ENCODE measurements around the gene DNM1. TPM values are rescaled to one million over a fixed set of nuclear protein-coding genes. Genes with fewer than 3 reads are reported as not detected.

DNM1 gene
- total and polyA plus RNA-seq, 7 experiments from 2014 or later: 0.24 to 2.0 (median 0.86) TPM; not detected in 1

DNA sequence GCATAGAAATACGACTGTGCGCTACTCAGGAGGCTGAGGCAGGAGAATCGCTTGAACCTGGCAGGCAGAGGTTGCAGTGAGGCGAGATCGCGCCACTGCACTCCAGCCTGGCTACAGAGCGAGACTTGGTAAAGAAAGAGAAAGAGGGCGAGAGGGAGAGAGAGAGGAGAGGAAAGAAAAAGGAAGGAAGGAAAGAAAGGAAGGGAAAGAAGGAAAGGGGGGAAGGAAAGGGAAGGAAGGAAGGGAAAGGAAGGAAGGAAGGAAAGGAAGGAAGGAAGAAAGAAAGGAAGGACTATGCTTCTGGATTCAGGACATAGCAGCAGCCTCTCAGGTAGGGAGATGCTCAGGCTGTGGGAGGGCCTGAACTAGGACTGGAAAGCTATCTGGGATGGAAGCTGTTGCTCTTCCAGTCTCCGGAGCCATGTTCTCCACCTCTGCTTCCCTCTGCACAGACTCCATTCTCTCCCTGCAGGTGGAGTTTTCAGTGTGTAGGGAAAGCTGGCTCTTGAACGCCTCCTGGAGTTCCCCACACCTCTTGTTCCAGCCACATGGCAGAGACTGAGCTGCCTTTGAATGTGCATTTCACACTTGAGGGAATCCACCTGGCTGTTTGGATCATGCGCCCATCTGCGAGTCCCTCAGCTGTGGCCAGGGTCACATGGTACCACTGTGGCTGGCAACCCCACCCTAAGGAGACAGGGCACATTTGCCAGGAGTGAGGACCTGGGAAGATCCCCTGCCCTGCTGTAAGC lies 82.0 kb downstream of the DNM1 start:
- peaks cover 0 to 29% (median 0%) of the 10 kb centered on the region in 3 experiments for H3K36me3 ChIP-seq (ENCODE audit: control insufficient read depth in 2 of 3, insufficient read depth in 3 of 3, low read length in 3 of 3)
- no peaks in the 10 kb centered on the region for H3K27me3 ChIP-seq (ENCODE audit: control insufficient read depth in 2 of 2, insufficient read depth in 2 of 2, low read length in 2 of 2)
- H3K27ac Mint-ChIP-seq: no peak overlapping the region
- no peak overlapping the region for H3K4me3 ChIP-seq (ENCODE audit: low read length)
- no peak for ATAC-seq
- H3K9me3 ChIP-seq (ENCODE audit: control insufficient read depth in 2 of 3, low read length in 3 of 3): no peaks in the 10 kb centered on the region
- H3K9me3 Mint-ChIP-seq: no peaks in the 10 kb centered on the region
- H3K27me3 Mint-ChIP-seq: no peaks in the 10 kb centered on the region
- H3K27ac ChIP-seq (ENCODE audit: low read depth, low read length): no peak overlapping the region
- DNase-seq: no peak
- no peak overlapping the region for H3K4me3 Mint-ChIP-seq
- H3K4me1 ChIP-seq (ENCODE audit: control insufficient read depth in 2 of 2, insufficient read depth in 2 of 2, low read length in 2 of 2): no peaks in the 10 kb centered on the region
- peaks cover 0 to 3% (median under 1%) of the 10 kb centered on the region in 7 donors for H3K4me1 Mint-ChIP-seq
- POLR2A ChIA-PET: no interaction called here
- CTCF ChIA-PET: interaction anchor here (0.7 kb wide), 1 partner anchor 54 kb away, joined by 3 read pairs; no protein-coding TSS in a partner anchor
- intact Hi-C loops (cut with micrococcal nuclease): no loop called here
- H3K36me3 Mint-ChIP-seq: peaks cover 0 to 24% (median 4%) of the 10 kb centered on the region in 5 donors

DNA sequence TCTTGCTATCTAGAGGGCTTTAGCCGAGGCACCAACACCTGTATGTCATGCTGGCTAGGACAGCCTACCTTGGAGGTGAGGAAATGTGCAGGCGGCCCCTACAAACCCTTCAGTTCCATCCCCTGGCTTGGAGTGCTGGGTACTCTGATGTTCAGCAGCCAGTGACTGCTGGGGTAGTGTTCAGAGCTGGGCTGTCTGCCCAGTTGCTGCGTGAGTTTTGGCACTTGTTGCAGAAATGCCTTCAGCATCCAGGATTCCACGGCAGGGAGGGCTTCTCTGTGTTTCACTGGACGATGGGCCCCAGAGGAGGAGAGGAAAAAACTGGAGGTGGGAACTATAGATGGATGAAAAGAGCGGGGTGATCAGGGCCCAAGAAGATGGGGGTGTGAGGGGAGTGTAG lies 83.3 kb downstream of the DNM1 start:
- H3K4me3 Mint-ChIP-seq: no peak overlapping the region
- H3K9me3 Mint-ChIP-seq: no peaks in the 10 kb centered on the region
- POLR2A ChIA-PET: interaction anchor here (1.2 kb wide), 1 partner anchor 23 kb away, joined by 3 read pairs; no protein-coding TSS in a partner anchor
- no peaks in the 10 kb centered on the region for H3K9me3 ChIP-seq (ENCODE audit: control insufficient read depth in 2 of 3, low read length in 3 of 3)
- H3K27ac Mint-ChIP-seq: no peak overlapping the region
- no peaks in the 10 kb centered on the region for H3K27me3 ChIP-seq (ENCODE audit: control insufficient read depth in 2 of 2, insufficient read depth in 2 of 2, low read length in 2 of 2)
- no peaks in the 10 kb centered on the region for H3K4me1 Mint-ChIP-seq
- H3K4me3 ChIP-seq (ENCODE audit: low read length): no peak overlapping the region
- CTCF ChIA-PET: interaction anchor here (0.6 kb wide), 1 partner anchor 475 kb away, joined by 8 read pairs; no protein-coding TSS in a partner anchor
- H3K27ac ChIP-seq (ENCODE audit: low read depth, low read length): no peak overlapping the region
- H3K36me3 Mint-ChIP-seq: peaks cover 0 to 20% (median 4%) of the 10 kb centered on the region in 5 donors
- no peaks in the 10 kb centered on the region for H3K4me1 ChIP-seq (ENCODE audit: control insufficient read depth in 2 of 2, insufficient read depth in 2 of 2, low read length in 2 of 2)
- ATAC-seq: no peak
- no peaks in the 10 kb centered on the region for H3K27me3 Mint-ChIP-seq
- intact Hi-C loops (cut with micrococcal nuclease): no loop called here
- H3K36me3 ChIP-seq (ENCODE audit: control insufficient read depth in 2 of 3, insufficient read depth in 3 of 3, low read length in 3 of 3): peaks cover 0 to 29% (median 0%) of the 10 kb centered on the region in 3 experiments
- DNase-seq: no peak

DNA sequence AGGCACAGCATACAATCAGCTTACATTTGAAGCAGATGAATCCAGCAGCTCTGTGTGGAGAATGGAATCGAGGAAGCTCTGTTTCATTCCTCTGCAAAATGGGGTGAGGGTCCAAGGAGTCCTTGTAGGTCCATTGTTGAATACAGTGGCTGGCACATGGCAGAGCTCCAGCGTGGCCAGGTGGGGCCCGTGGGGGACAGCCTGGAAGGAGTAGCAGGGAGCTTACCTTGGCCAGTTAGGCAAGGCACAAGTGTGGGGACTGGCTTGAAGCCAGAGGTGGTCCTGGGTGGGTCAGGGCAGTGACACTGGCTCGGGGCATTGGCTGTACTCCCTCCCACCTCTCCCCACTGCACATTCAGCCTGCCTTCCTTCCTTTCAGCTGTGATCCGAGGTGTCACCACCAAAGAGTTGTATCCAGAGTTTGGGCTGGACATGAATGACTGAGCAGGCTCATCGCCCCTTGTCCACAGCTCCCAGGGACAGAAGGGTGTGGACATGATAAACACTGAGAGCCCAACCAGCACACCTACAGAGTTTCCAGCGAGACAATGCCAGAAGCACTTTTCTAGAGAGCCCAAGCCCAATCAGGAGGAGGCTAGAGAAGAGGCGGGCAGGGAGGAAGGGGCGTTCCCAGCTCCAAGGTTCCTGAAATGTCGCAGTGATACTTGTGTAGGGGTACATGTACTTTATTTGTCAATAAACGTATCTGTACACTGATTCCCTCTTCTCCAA lies 85.3 kb downstream of the DNM1 start:
- POLR2A ChIA-PET: no interaction called here

DNA sequence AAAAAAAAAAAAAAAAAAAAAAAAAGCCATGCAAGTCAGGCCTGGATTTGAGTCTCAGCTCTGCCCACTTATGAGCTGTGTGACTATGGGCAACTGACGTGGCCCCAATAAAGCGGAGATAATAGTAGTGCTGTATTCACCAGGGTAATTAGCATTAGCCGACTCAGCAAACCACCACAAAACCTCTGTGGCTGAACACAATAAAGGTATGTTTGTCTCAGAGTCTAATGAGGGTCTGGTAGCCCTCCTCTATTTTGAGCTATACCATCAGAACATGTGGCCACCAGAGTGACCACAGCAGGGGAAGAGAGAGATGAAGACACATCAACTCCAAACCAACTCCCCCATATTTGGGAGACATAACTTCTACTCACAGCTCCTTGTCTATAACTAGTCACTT lies 88.8 kb downstream of the DNM1 start:
- H3K27ac Mint-ChIP-seq: no peak overlapping the region
- H3K27me3 Mint-ChIP-seq: no peaks in the 10 kb centered on the region
- intact Hi-C loops (cut with micrococcal nuclease): no loop called here
- Histone ChIP-seq H3K9me3 (ENCODE audit: control insufficient read depth in 2 of 3, low read length in 3 of 3) (no peaks in the 10 kb centered on the region), H3K4me3 (ENCODE audit: low read length) (no peak overlapping the region), H3K4me1 (ENCODE audit: control insufficient read depth in 2 of 2, insufficient read depth in 2 of 2, low read length in 2 of 2) (no peaks in the 10 kb centered on the region), H3K36me3 (ENCODE audit: control insufficient read depth in 2 of 3, insufficient read depth in 3 of 3, low read length in 3 of 3) (peaks cover 0 to 13% (median 0%) of the 10 kb centered on the region in 3 experiments), H3K27ac (ENCODE audit: low read depth, low read length) (no peak overlapping the region), H3K27me3 (ENCODE audit: control insufficient read depth in 2 of 2, insufficient read depth in 2 of 2, low read length in 2 of 2) (no peaks in the 10 kb centered on the region)
- no peak overlapping the region for H3K4me3 Mint-ChIP-seq
- H3K4me1 Mint-ChIP-seq: peaks cover 0 to 5% (median 4%) of the 10 kb centered on the region in 7 donors
- CTCF ChIA-PET: interaction anchor here (0.5 to 0.7 kb wide), 3 partner anchors 70 to 434 kb away, joined by 3 to 5 read pairs (median 4); no protein-coding TSS in a partner anchor
- peaks cover 0 to 18% (median 4%) of the 10 kb centered on the region in 5 donors for H3K36me3 Mint-ChIP-seq
- DNase-seq: no peak
- ATAC-seq: no peak
- POLR2A ChIA-PET: interaction anchor here (0.8 kb wide), 1 partner anchor 49 kb away, joined by 4 read pairs; no protein-coding TSS in a partner anchor
- H3K9me3 Mint-ChIP-seq: peaks cover 0 to 1% (median 0%) of the 10 kb centered on the region in 11 donors

More for the DNA sequence above, 85.3 kb downstream of the DNM1 start:
- Mint-ChIP-seq H3K36me3 (peaks cover 0 to 20% (median 4%) of the 10 kb centered on the region in 5 donors), H3K27me3 (no peaks in the 10 kb centered on the region), H3K9me3 (no peaks in the 10 kb centered on the region), H3K4me1 (no peaks in the 10 kb centered on the region), H3K27ac (no peak overlapping the region), H3K4me3 (no peak overlapping the region)
- ATAC-seq (no peak), DNase-seq (no peak)
- H3K27ac ChIP-seq (ENCODE audit: low read depth, low read length): no peak overlapping the region
- intact Hi-C loops (cut with micrococcal nuclease): no loop called here
- peaks cover 0 to 32% (median 0%) of the 10 kb centered on the region in 3 experiments for H3K36me3 ChIP-seq (ENCODE audit: control insufficient read depth in 2 of 3, insufficient read depth in 3 of 3, low read length in 3 of 3)
- no peaks in the 10 kb centered on the region for H3K9me3 ChIP-seq (ENCODE audit: control insufficient read depth in 2 of 3, low read length in 3 of 3)
- no peaks in the 10 kb centered on the region for H3K27me3 ChIP-seq (ENCODE audit: control insufficient read depth in 2 of 2, insufficient read depth in 2 of 2, low read length in 2 of 2)
- CTCF ChIA-PET: no interaction called here
- no peak overlapping the region for H3K4me3 ChIP-seq (ENCODE audit: low read length)
- no peaks in the 10 kb centered on the region for H3K4me1 ChIP-seq (ENCODE audit: control insufficient read depth in 2 of 2, insufficient read depth in 2 of 2, low read length in 2 of 2)

DNA sequence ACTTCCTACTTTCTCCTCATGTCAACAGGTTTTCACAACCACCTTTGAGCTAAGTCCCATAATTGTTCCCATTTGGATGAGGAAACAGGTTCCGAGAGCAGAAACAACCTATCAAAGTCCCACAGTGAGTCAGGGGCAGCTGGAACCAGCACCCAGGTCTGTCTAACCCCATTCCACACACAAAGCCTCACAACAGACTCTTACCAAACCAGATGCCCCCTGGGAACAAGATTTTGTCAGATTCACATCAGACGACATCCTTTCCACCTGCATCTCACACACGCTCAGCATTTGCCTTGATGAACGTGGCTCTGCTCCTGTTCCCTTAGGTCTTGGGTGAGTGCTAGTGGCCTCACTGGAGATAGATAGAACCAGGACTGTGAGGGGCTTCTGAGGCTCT lies 89.9 kb downstream of the DNM1 start:
- Histone ChIP-seq H3K4me1 (ENCODE audit: control insufficient read depth in 2 of 2, insufficient read depth in 2 of 2, low read length in 2 of 2) (no peaks in the 10 kb centered on the region), H3K9me3 (ENCODE audit: control insufficient read depth in 2 of 3, low read length in 3 of 3) (no peaks in the 10 kb centered on the region), H3K36me3 (ENCODE audit: control insufficient read depth in 2 of 3, insufficient read depth in 3 of 3, low read length in 3 of 3) (peaks cover 0 to 10% (median 0%) of the 10 kb centered on the region in 3 experiments), H3K27me3 (ENCODE audit: control insufficient read depth in 2 of 2, insufficient read depth in 2 of 2, low read length in 2 of 2) (no peaks in the 10 kb centered on the region), H3K27ac (ENCODE audit: low read depth, low read length) (no peak overlapping the region), H3K4me3 (ENCODE audit: low read length) (no peak overlapping the region)
- intact Hi-C loops (cut with micrococcal nuclease): no loop called here
- CTCF ChIA-PET: no interaction called here
- H3K36me3 Mint-ChIP-seq: peaks cover 0 to 15% (median 4%) of the 10 kb centered on the region in 5 donors
- no peak overlapping the region for H3K27ac Mint-ChIP-seq
- DNase-seq (no peak), ATAC-seq (no peak)
- POLR2A ChIA-PET: interaction anchor here (0.6 kb wide), 1 partner anchor 83 kb away, joined by 3 read pairs; no protein-coding TSS in a partner anchor
- H3K4me3 Mint-ChIP-seq: no peak overlapping the region
- H3K4me1 Mint-ChIP-seq: peaks cover 0 to 5% (median 4%) of the 10 kb centered on the region in 7 donors
- H3K27me3 Mint-ChIP-seq: no peaks in the 10 kb centered on the region
- H3K9me3 Mint-ChIP-seq: peaks cover 0 to 1% (median 0%) of the 10 kb centered on the region in 11 donors

DNA sequence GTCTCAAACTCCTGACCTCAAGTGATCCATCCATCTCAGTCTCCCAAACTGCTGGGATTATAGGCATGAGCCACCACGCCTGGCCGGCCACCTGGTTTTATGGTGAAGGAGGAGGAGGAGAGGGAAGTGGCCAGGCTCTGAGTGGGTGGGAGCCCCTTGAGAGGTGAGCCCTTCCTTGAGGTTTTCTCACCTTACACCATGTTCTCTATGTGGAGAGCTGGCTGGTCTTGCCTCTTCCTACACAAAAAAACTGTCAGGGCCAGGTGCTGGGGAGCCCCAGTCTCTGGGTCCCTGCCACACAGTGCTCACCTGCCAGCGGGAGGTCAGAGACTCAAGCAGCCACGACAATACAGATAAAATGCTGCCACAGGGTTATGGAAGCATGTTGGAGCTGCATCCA lies 91.0 kb downstream of the DNM1 start:
- POLR2A ChIA-PET: no interaction called here
- H3K9me3 ChIP-seq (ENCODE audit: control insufficient read depth in 2 of 3, low read length in 3 of 3): no peaks in the 10 kb centered on the region
- Mint-ChIP-seq H3K4me1 (peaks cover 0 to 5% (median 4%) of the 10 kb centered on the region in 7 donors), H3K4me3 (no peak overlapping the region), H3K9me3 (peaks cover 0 to 1% (median 0%) of the 10 kb centered on the region in 11 donors), H3K27me3 (no peaks in the 10 kb centered on the region), H3K27ac (no peak overlapping the region), H3K36me3 (peaks cover 0 to 5% (median under 1%) of the 10 kb centered on the region in 5 donors)
- intact Hi-C loops (cut with micrococcal nuclease): loop anchor here in 1 of 2 donors (2.0 kb wide), 1 partner anchor 121 kb away; no protein-coding TSS in a partner anchor
- ATAC-seq (no peak), DNase-seq (no peak)
- H3K36me3 ChIP-seq (ENCODE audit: control insufficient read depth in 2 of 3, insufficient read depth in 3 of 3, low read length in 3 of 3): peaks cover 0 to 4% (median 0%) of the 10 kb centered on the region in 3 experiments
- CTCF ChIA-PET: interaction anchor here (0.6 to 0.7 kb wide), 3 partner anchors 109 to 295 kb away, joined by 3 to 7 read pairs (median 4); no protein-coding TSS in a partner anchor
- no peak overlapping the region for H3K4me3 ChIP-seq (ENCODE audit: low read length)
- H3K27me3 ChIP-seq (ENCODE audit: control insufficient read depth in 2 of 2, insufficient read depth in 2 of 2, low read length in 2 of 2): no peaks in the 10 kb centered on the region
- H3K4me1 ChIP-seq (ENCODE audit: control insufficient read depth in 2 of 2, insufficient read depth in 2 of 2, low read length in 2 of 2): no peaks in the 10 kb centered on the region
- H3K27ac ChIP-seq (ENCODE audit: low read depth, low read length): no peak overlapping the region

Measured in naive thymus-derived CD4-positive, alpha-beta T cell (primary cell).